ENCODE data around the gene USP15. TPM values are rescaled to one million over a fixed set of nuclear protein-coding genes. Genes with fewer than 3 reads are reported as not detected.

The USP15 gene
- total and polyA plus RNA-seq, 2 experiments from 2014 or later = 20.6 to 42.4 TPM

- peaks cover 99% of the 10 kb centered on the region for H3K79me2 ChIP-seq
- no peak overlapping the region for H2AFZ ChIP-seq
- no peaks in the 10 kb centered on the region for H3K36me3 ChIP-seq (replicated peaks; ENCODE audit: insufficient read depth, low read depth)
- WGBS (ENCODE audit: low lambda C conversion rate, missing lambda C conversion rate) = 88% methylated on average over 3 of the region's 3 CpGs
- DNase-seq (ENCODE audit: low spot score) = no peak
- H3K27me3 ChIP-seq = no peaks in the 10 kb centered on the region
- H3K9me3 ChIP-seq (ENCODE audit: low read depth) = no peaks in the 10 kb centered on the region
- no peaks in the 10 kb centered on the region for H3K9me2 ChIP-seq (replicated peaks; ENCODE audit: insufficient read depth)
- H3K4me2 ChIP-seq = no peak overlapping the region
- no peak overlapping the region for H3K27ac ChIP-seq
- peaks cover 73% of the 10 kb centered on the region for H4K20me1 ChIP-seq (ENCODE audit: insufficient read depth, poor library complexity, severe bottlenecking)
- TF ChIP-seq EZH2phosphoT487 (IDR thresholded peaks at IDR 0.05; ENCODE audit: low read depth, severe bottlenecking, unreplicated experiment) = no peak
- TF ChIP-seq EZH2 (IDR thresholded peaks at IDR 0.05; ENCODE audit: borderline replicate concordance) = no peak
- no peak for TF ChIP-seq CTCF (IDR thresholded peaks at IDR 0.05; ENCODE audit: poor library complexity)
- H3K4me3 ChIP-seq = no peak overlapping the region
- peaks cover 16% of the 10 kb centered on the region for H3K4me1 ChIP-seq (ENCODE audit: insufficient read depth)
Observed at GRCh38 chr12:62268956-62269355, 8.8 kb downstream of the USP15 start.

- H3K9me3 ChIP-seq (ENCODE audit: low read depth) = no peaks in the 10 kb centered on the region
- H3K27ac ChIP-seq = no peak overlapping the region
- H4K20me1 ChIP-seq (ENCODE audit: insufficient read depth, poor library complexity, severe bottlenecking) = peaks cover 72% of the 10 kb centered on the region
- no peak for DNase-seq (ENCODE audit: low spot score)
- H3K4me1 ChIP-seq (ENCODE audit: insufficient read depth) = peaks cover 16% of the 10 kb centered on the region
- 100% methylated on average over 3 of the region's 3 CpGs for WGBS (ENCODE audit: low lambda C conversion rate, missing lambda C conversion rate)
- peaks cover 98% of the 10 kb centered on the region for H3K79me2 ChIP-seq
- H3K27me3 ChIP-seq = no peaks in the 10 kb centered on the region
- TF ChIP-seq EZH2 (IDR thresholded peaks at IDR 0.05; ENCODE audit: borderline replicate concordance) (no peak), EZH2phosphoT487 (IDR thresholded peaks at IDR 0.05; ENCODE audit: low read depth, severe bottlenecking, unreplicated experiment) (no peak), CTCF (IDR thresholded peaks at IDR 0.05; ENCODE audit: poor library complexity) (no peak)
- H3K36me3 ChIP-seq (replicated peaks; ENCODE audit: insufficient read depth, low read depth) = no peaks in the 10 kb centered on the region
- no peaks in the 10 kb centered on the region for H3K9me2 ChIP-seq (replicated peaks; ENCODE audit: insufficient read depth)
- H3K4me3 ChIP-seq = no peak overlapping the region
- no peak overlapping the region for H2AFZ ChIP-seq
- no peak overlapping the region for H3K4me2 ChIP-seq
Observed at GRCh38 chr12:62269464-62270228, 9.4 kb downstream of the USP15 start.

GRCh38 chr12:62270384-62270783, 10.2 kb downstream of the USP15 start:
- Histone ChIP-seq H3K4me3 (no peak overlapping the region), H3K4me2 (no peak overlapping the region), H3K4me1 (ENCODE audit: insufficient read depth) (peaks cover 16% of the 10 kb centered on the region), H4K20me1 (ENCODE audit: insufficient read depth, poor library complexity, severe bottlenecking) (peaks cover 72% of the 10 kb centered on the region), H3K27ac (no peak overlapping the region), H3K79me2 (peaks cover 98% of the 10 kb centered on the region), H3K9me3 (ENCODE audit: low read depth) (no peaks in the 10 kb centered on the region), H3K9me2 (replicated peaks; ENCODE audit: insufficient read depth) (no peaks in the 10 kb centered on the region), H2AFZ (no peak overlapping the region), H3K36me3 (replicated peaks; ENCODE audit: insufficient read depth, low read depth) (no peaks in the 10 kb centered on the region), H3K27me3 (no peaks in the 10 kb centered on the region)
- no peak for TF ChIP-seq CTCF (IDR thresholded peaks at IDR 0.05; ENCODE audit: poor library complexity)
- TF ChIP-seq EZH2phosphoT487 (IDR thresholded peaks at IDR 0.05; ENCODE audit: low read depth, severe bottlenecking, unreplicated experiment) = no peak
- TF ChIP-seq EZH2 (IDR thresholded peaks at IDR 0.05; ENCODE audit: borderline replicate concordance) = no peak
- DNase-seq (ENCODE audit: low spot score) = no peak
- WGBS (ENCODE audit: low lambda C conversion rate, missing lambda C conversion rate) = 100% methylated on average over 1 of the region's 1 CpG
